Panc1 (cell line): ENCODE results near the gene CORIN. TPM values are rescaled to one million over a fixed set of nuclear protein-coding genes. Genes with fewer than 3 reads are reported as not detected.

Source experiments
- ATAC-seq: fragments of 200-7000 bp; cut with Tn5 transposase; 2 replicates; pipeline ENCODE4 v1.9.1; 2020; ENCODE audit warnings: mild to moderate bottlenecking, moderate library complexity
- BruUV-seq: library from RNA; stranded (reverse); fragments of 400-500 nt; replicated peaks from 2 replicates; lab custom pipeline; 2021; lab: Mats Ljungman, UMichigan
- CTCF ChIA-PET: fragments of 300-600 bp; sonication (Branson Sonifier 250); formaldehyde crosslinking; loops from one replicate; lab custom pipeline; 2022; ENCODE audit warnings: antibody characterized with exemption; lab: Charles Lee
- POLR2A ChIA-PET: fragments of 300-600 bp; sonication (Branson Sonifier 250); formaldehyde crosslinking; loops from one replicate; lab custom pipeline; 2022; ENCODE audit warnings: antibody characterized with exemption; lab: Charles Lee
- DNase-seq: peaks from one replicate; pipeline ENCODE4 v3.0.0-alpha.2; 2010; ENCODE audit warnings: low read depth, low spot score
- H3K27ac ChIP-seq: 2 replicates; pipeline ENCODE4 v1.5.1; 2011; ENCODE audit warnings: mild to moderate bottlenecking, low read length, inconsistent platforms
- H3K27me3 ChIP-seq: fragments of 200-500 bp; sonication (Bioruptor generic); 2 replicates; pipeline ENCODE4 v1.6.0; 2014; ENCODE audit warnings: low read length, inconsistent platforms; ENCODE audit not compliant: control insufficient read depth, insufficient read depth
- H3K36me3 ChIP-seq: fragments of 200-500 bp; sonication (Bioruptor generic); 2 replicates; pipeline ENCODE4 v1.5.1; 2014; ENCODE audit warnings: inconsistent platforms, mild to moderate bottlenecking, low read length, moderate library complexity; ENCODE audit not compliant: control insufficient read depth, insufficient read depth
- H3K4me1 ChIP-seq: 2 replicates; pipeline ENCODE4 v1.5.1; 2011; ENCODE audit warnings: inconsistent platforms, mild to moderate bottlenecking, low read length, moderate library complexity; ENCODE audit not compliant: control insufficient read depth, insufficient read depth
- H3K4me3 ChIP-seq, 2 experiments: 2 replicates each; pipeline ENCODE4 v1.5.1; 2011 to 2012; ENCODE audit warnings: low read depth in 2 of 2, low read length in 2 of 2, mild to moderate bottlenecking in 2 of 2, inconsistent platforms in 1 of 2, moderate library complexity in 1 of 2
- H3K9me3 ChIP-seq: fragments of 200-500 bp; sonication (Bioruptor generic); 2 replicates; pipeline ENCODE4 v1.5.1; 2014; ENCODE audit warnings: low read depth, mild to moderate bottlenecking, inconsistent platforms, low read length, moderate library complexity; ENCODE audit not compliant: control insufficient read depth, insufficient read depth
- POLR2AphosphoS5 ChIP-seq: IDR thresholded peaks from 2 replicates; pipeline ENCODE4 v1.6.1; 2012; ENCODE audit warnings: mild to moderate bottlenecking, low read depth, low read length, moderate library complexity
- SIN3A ChIP-seq: IDR thresholded peaks from 2 replicates; pipeline ENCODE4 v1.6.1; 2012; ENCODE audit warnings: low read depth, mild to moderate bottlenecking, low read length, moderate library complexity, borderline replicate concordance; ENCODE audit not compliant: insufficient read depth
- TCF7L2 ChIP-seq: IDR thresholded peaks from 2 replicates; pipeline ENCODE4 v1.6.1; 2011; ENCODE audit warnings: mild to moderate bottlenecking, low read depth, low read length, inconsistent platforms
- in situ Hi-C: cut with HindIII; loops from 2 replicates; pipeline ENCODE4 v1.10.0; 2016; ENCODE audit warnings: low sequenced_read_pairs, low pct_unique_long_range_greater_than_20kb
- intact Hi-C: fragments of 100-400 bp; cut with micrococcal nuclease; formaldehyde crosslinking; loops from one replicate; pipeline ENCODE4 v1.10.0; 2022; ENCODE audit not compliant: unreplicated experiment
- total RNA-seq: library from RNA; stranded (reverse); gene quantifications from one replicate; pipeline ENCODE4 v1.2.1, GENCODE V29; 2021; ENCODE audit not compliant: unreplicated experiment
- TF ChIP-seq, protein P1 (sequence below), 2 experiments: IDR thresholded peaks; 2 replicates each; pipeline ENCODE4 v1.6.1; 2011 to 2012; ENCODE audit warnings: low read depth in 2 of 2, control low read depth in 1 of 2, low read length in 1 of 2, mild to moderate bottlenecking in 1 of 2, moderate library complexity in 1 of 2; ENCODE audit not compliant: insufficient read depth in 1 of 2
- TF ChIP-seq, protein P2 (sequence below): fragments of 450-650 bp; IDR thresholded peaks from 2 replicates; pipeline ENCODE4 v1.5.1; 2017; ENCODE audit warnings: mild to moderate bottlenecking

The CORIN gene
- total RNA-seq, 1 experiment from 2014 or later = not detected

DNA sequence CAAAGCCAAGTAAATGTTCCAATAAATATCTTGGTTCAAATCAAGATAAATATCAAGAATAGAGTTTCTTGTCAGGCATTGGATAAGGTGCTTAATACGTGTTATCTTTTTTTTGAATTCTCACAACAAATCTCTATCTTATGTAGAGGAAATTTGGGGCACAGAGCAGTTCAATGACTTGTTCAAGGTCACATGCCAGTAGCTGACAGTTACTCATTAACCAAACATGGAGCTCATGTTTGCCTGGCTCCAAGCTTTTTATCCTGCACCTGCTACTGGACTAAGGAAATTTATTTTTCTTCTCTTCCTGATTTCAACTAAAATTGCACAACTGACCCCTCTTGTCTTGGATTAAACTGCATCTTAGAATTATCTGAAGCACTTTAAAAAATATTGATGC lies 276.5 kb downstream of the CORIN start:
- no peaks in the 10 kb centered on the region for H3K9me3 ChIP-seq
- in situ Hi-C loops = no loop called here
- no peaks in the 10 kb centered on the region for H3K36me3 ChIP-seq
- ATAC-seq = no peak
- no peaks in the 10 kb centered on the region for H3K27me3 ChIP-seq
- ChIA-PET CTCF (no interaction called here), POLR2A (no interaction called here)
- H3K4me3 ChIP-seq = no peak overlapping the region
- BruUV-seq = no TSS peak
- TF ChIP-seq, protein P1, sequence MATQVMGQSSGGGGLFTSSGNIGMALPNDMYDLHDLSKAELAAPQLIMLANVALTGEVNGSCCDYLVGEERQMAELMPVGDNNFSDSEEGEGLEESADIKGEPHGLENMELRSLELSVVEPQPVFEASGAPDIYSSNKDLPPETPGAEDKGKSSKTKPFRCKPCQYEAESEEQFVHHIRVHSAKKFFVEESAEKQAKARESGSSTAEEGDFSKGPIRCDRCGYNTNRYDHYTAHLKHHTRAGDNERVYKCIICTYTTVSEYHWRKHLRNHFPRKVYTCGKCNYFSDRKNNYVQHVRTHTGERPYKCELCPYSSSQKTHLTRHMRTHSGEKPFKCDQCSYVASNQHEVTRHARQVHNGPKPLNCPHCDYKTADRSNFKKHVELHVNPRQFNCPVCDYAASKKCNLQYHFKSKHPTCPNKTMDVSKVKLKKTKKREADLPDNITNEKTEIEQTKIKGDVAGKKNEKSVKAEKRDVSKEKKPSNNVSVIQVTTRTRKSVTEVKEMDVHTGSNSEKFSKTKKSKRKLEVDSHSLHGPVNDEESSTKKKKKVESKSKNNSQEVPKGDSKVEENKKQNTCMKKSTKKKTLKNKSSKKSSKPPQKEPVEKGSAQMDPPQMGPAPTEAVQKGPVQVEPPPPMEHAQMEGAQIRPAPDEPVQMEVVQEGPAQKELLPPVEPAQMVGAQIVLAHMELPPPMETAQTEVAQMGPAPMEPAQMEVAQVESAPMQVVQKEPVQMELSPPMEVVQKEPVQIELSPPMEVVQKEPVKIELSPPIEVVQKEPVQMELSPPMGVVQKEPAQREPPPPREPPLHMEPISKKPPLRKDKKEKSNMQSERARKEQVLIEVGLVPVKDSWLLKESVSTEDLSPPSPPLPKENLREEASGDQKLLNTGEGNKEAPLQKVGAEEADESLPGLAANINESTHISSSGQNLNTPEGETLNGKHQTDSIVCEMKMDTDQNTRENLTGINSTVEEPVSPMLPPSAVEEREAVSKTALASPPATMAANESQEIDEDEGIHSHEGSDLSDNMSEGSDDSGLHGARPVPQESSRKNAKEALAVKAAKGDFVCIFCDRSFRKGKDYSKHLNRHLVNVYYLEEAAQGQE (IDR thresholded peaks at IDR 0.05; ENCODE audit: insufficient read depth in 1 of 2, low read depth in 2 of 2, low read length in 1 of 2) = no peak
- TF ChIP-seq SIN3A (no peak), POLR2AphosphoS5 (no peak), TCF7L2 (no peak)
- TF ChIP-seq, protein P2, sequence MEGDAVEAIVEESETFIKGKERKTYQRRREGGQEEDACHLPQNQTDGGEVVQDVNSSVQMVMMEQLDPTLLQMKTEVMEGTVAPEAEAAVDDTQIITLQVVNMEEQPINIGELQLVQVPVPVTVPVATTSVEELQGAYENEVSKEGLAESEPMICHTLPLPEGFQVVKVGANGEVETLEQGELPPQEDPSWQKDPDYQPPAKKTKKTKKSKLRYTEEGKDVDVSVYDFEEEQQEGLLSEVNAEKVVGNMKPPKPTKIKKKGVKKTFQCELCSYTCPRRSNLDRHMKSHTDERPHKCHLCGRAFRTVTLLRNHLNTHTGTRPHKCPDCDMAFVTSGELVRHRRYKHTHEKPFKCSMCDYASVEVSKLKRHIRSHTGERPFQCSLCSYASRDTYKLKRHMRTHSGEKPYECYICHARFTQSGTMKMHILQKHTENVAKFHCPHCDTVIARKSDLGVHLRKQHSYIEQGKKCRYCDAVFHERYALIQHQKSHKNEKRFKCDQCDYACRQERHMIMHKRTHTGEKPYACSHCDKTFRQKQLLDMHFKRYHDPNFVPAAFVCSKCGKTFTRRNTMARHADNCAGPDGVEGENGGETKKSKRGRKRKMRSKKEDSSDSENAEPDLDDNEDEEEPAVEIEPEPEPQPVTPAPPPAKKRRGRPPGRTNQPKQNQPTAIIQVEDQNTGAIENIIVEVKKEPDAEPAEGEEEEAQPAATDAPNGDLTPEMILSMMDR = no peak
- no peak for DNase-seq
- no peaks in the 10 kb centered on the region; the same call in 1 of the 2 replicates for H3K4me1 ChIP-seq
- H3K27ac ChIP-seq = no peak overlapping the region
- intact Hi-C loops = no loop called here

DNA sequence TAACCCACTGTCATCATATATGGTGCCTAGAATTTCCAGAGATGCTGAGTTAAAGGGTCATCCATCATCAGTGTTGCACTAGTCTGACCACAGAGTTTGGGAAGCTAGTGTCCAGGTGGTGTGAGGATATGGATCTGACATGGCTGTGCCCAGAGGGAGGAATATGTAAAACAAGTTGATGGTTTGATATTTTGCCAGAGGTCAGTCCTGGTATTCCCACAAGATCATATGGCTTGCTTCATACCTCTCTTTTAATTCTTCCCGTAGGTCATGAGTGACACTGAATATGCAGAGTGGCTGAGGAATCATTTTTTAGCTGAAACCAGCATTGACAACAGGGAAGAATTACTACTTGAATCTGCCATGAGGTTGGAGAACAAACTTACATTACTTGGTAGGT lies 277.2 kb downstream of the CORIN start:
- POLR2A ChIA-PET = no interaction called here
- no peaks in the 10 kb centered on the region for H3K9me3 ChIP-seq
- in situ Hi-C loops = no loop called here

More for the DNA sequence above, 277.2 kb downstream of the CORIN start:
- intact Hi-C loops = no loop called here
- ATAC-seq = no peak
- no peak overlapping the region for H3K4me3 ChIP-seq
- BruUV-seq = no TSS peak
- CTCF ChIA-PET = no interaction called here
- DNase-seq = no peak
- no peaks in the 10 kb centered on the region for H3K27me3 ChIP-seq
- no peaks in the 10 kb centered on the region for H3K36me3 ChIP-seq
- no peaks in the 10 kb centered on the region; the same call in 1 of the 2 replicates for H3K4me1 ChIP-seq
- no peak overlapping the region for H3K27ac ChIP-seq
- TF ChIP-seq SIN3A (no peak), TCF7L2 (no peak), POLR2AphosphoS5 (no peak)
- TF ChIP-seq, protein P1 (IDR thresholded peaks at IDR 0.05; ENCODE audit: insufficient read depth in 1 of 2, low read depth in 2 of 2, low read length in 1 of 2) = no peak
- TF ChIP-seq, protein P2 = no peak
